HepG2 (cell line): ENCODE measurements around the gene AEN. TPM values are rescaled to one million over a fixed set of nuclear protein-coding genes. Genes with fewer than 3 reads are reported as not detected.
A peak's percentile ranks its signal among the peaks of the same experiment; 100 is the strongest.

ENCODE experiments used
- ATRX ChIP-seq: sonication (generic); formaldehyde crosslinking; IDR thresholded peaks from 2 replicates; pipeline ENCODE4 v1.4.0; 2020; ENCODE audit warnings: missing genetic modification reagents, borderline replicate concordance
- DPF2 ChIP-seq: sonication (generic); formaldehyde crosslinking; IDR thresholded peaks from 2 replicates; pipeline ENCODE4 v1.4.0; 2020; ENCODE audit warnings: mild to moderate bottlenecking, low read depth, missing genetic modification reagents, borderline replicate concordance
- FOXM1 ChIP-seq: sonication (generic); formaldehyde crosslinking; IDR thresholded peaks from 2 replicates; pipeline ENCODE4 v1.5.0; 2020; ENCODE audit warnings: missing genetic modification reagents
- KLF15 ChIP-seq: sonication (generic); formaldehyde crosslinking; IDR thresholded peaks from 2 replicates; pipeline ENCODE4 v1.8.1; 2023; ENCODE audit warnings: borderline replicate concordance, mild to moderate bottlenecking, inconsistent platforms, missing genetic modification reagents, mixed read lengths
- NFKB2 ChIP-seq: sonication (generic); formaldehyde crosslinking; IDR thresholded peaks from 2 replicates; pipeline ENCODE4 v1.4.0; 2020; ENCODE audit warnings: missing genetic modification reagents, borderline replicate concordance
- PAWR ChIP-seq: sonication (generic); formaldehyde crosslinking; IDR thresholded peaks from 2 replicates; pipeline ENCODE4 v1.4.0; 2020; ENCODE audit warnings: missing genetic modification reagents, mild to moderate bottlenecking, borderline replicate concordance
- RXRB ChIP-seq: IDR thresholded peaks from 2 replicates; pipeline ENCODE4 v1.6.1; 2016; ENCODE audit warnings: borderline replicate concordance, missing genetic modification reagents, missing compliant biosample characterization
- SIX4 ChIP-seq: sonication (generic); formaldehyde crosslinking; IDR thresholded peaks from 2 replicates; pipeline ENCODE4 v1.4.0; 2020; ENCODE audit warnings: missing genetic modification reagents
- SMARCC2 ChIP-seq: fragments of 450-650 bp; IDR thresholded peaks from 2 replicates; pipeline ENCODE4 v1.6.1; 2017; ENCODE audit warnings: antibody characterized with exemption, mild to moderate bottlenecking
- U2AF2 ChIP-seq: fragments of 200-400 bp; formaldehyde crosslinking; IDR thresholded peaks from 2 replicates; pipeline ENCODE4 v1.6.1; 2017; ENCODE audit warnings: low read depth, mild to moderate bottlenecking, low read length
- ZFP82 ChIP-seq: sonication (generic); formaldehyde crosslinking; IDR thresholded peaks from 2 replicates; pipeline ENCODE4 v1.5.1; 2020; ENCODE audit warnings: mild to moderate bottlenecking, missing genetic modification reagents, borderline replicate concordance
- ZZZ3 ChIP-seq: sonication (generic); formaldehyde crosslinking; IDR thresholded peaks from 2 replicates; pipeline ENCODE4 v1.4.0; 2020; ENCODE audit warnings: missing genetic modification reagents, mild to moderate bottlenecking, borderline replicate concordance
- polyA plus RNA-seq, 8 experiments: library from polyadenylated mRNA; depleted of rRNA in 3 of 8; stranded (reverse) in 7 of 8; unstranded in 1 of 8; fragments of >200 nt; fragmentation: Illumina TruSeq in 4 of 8; extraction: Trizol in 4 of 8; gene quantifications; 2 replicates each; pipeline versions ENCODE4 v1.2.1 to v1.2.3, GENCODE V29; 2011 to 2016; ENCODE audit warnings: low read depth in 4 of 8, missing spikeins in 1 of 8, mixed read lengths in 1 of 8; ENCODE audit not compliant: insufficient read depth in 1 of 8
- total RNA-seq, 5 experiments: library from RNA; depleted of rRNA; stranded (reverse); fragments of >200 nt; fragmentation: Illumina TruSeq; extraction: Trizol; gene quantifications; 2 replicates each; pipeline ENCODE4 v1.2.3, GENCODE V29; 2016; ENCODE audit warnings: low read depth in 1 of 5
- TF ChIP-seq, protein P1 (sequence below), 2 experiments: sonication (generic) in 1 of 2; formaldehyde crosslinking in 1 of 2; IDR thresholded peaks; 2 replicates each; pipeline versions ENCODE4 v1.6.1 to v1.9.0; 2014 to 2022; ENCODE audit warnings: antibody characterized with exemption in 1 of 2, borderline replicate concordance in 1 of 2, inconsistent platforms in 1 of 2, low read depth in 1 of 2, missing genetic modification reagents in 1 of 2
- TF ChIP-seq, protein P2 (sequence below): sonication (generic); formaldehyde crosslinking; IDR thresholded peaks from 2 replicates; pipeline ENCODE4 v1.8.1; 2022; ENCODE audit warnings: low read depth, mild to moderate bottlenecking, missing genetic modification reagents
- TF ChIP-seq, protein P3 (sequence below): IDR thresholded peaks from 2 replicates; pipeline ENCODE4 v1.6.1; 2016; ENCODE audit warnings: mild to moderate bottlenecking
- TF ChIP-seq, protein P4 (sequence below): sonication (generic); formaldehyde crosslinking; IDR thresholded peaks from 2 replicates; pipeline ENCODE4 v1.8.0; 2022; ENCODE audit warnings: missing genetic modification reagents, mild to moderate bottlenecking, borderline replicate concordance

Gene AEN
- total and polyA plus RNA-seq, 2 of the 13 experiments (the other 11 are each of a cell fraction or from before 2014, with no cell fraction given), result 51.3 to 118 TPM

DNA sequence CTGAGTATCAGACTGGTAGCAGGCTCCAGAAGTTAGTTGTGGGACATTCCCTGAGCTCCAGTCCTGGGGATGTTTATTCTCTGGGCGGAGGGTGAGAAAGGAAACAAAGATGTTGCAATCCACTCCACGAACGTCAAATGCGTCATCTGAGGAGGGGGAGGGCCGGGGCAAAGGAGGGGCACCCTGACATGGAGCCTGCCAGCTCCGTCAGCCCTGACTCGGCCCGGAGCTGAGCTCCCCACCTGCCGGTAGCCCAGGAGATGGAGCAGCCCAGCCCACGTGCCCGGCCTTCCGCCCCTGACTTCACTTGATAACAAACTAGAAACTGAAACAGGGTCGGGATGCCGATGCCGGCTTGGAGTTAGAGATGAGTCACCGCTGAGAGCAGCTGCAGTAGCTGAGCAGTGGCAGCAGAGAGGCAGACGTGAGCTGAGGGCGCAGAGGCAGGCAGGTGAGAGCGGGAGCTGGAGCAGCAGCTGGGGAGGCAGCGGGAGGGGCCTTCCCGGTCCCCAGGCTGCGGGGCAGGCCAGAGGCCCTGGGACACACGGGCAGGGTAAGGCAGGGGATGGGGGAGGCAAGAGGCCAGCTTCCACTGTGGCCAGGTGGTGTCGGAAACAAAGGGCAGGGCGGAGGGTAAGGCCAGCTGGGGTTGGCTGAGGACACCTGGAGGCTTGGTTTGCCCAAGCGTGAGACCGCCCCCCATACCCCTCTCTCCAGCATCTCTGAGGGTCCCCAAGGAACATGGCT lies 17.7 kb downstream of the AEN start, which contains the start of gene ISG20 (continued):
- TF ChIP-seq, protein P1, sequence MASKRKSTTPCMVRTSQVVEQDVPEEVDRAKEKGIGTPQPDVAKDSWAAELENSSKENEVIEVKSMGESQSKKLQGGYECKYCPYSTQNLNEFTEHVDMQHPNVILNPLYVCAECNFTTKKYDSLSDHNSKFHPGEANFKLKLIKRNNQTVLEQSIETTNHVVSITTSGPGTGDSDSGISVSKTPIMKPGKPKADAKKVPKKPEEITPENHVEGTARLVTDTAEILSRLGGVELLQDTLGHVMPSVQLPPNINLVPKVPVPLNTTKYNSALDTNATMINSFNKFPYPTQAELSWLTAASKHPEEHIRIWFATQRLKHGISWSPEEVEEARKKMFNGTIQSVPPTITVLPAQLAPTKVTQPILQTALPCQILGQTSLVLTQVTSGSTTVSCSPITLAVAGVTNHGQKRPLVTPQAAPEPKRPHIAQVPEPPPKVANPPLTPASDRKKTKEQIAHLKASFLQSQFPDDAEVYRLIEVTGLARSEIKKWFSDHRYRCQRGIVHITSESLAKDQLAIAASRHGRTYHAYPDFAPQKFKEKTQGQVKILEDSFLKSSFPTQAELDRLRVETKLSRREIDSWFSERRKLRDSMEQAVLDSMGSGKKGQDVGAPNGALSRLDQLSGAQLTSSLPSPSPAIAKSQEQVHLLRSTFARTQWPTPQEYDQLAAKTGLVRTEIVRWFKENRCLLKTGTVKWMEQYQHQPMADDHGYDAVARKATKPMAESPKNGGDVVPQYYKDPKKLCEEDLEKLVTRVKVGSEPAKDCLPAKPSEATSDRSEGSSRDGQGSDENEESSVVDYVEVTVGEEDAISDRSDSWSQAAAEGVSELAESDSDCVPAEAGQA (IDR thresholded peaks at IDR 0.05; ENCODE audit: low read depth), result 0 out of 2 replicates have a peak, but pooled peaks have one; percentile 8
- TF ChIP-seq, protein P1 (CRISPR knock-in tag; IDR thresholded peaks at IDR 0.05; ENCODE audit: borderline replicate concordance), result no peak
- peak; percentile 65; the same call in 1 of the 2 replicates for TF ChIP-seq RXRB (CRISPR knock-in tag)
- TF ChIP-seq U2AF2, result no peak
- TF ChIP-seq ZZZ3, result peak; percentile 28; the same call in 1 of the 2 replicates
- TF ChIP-seq, protein P2, sequence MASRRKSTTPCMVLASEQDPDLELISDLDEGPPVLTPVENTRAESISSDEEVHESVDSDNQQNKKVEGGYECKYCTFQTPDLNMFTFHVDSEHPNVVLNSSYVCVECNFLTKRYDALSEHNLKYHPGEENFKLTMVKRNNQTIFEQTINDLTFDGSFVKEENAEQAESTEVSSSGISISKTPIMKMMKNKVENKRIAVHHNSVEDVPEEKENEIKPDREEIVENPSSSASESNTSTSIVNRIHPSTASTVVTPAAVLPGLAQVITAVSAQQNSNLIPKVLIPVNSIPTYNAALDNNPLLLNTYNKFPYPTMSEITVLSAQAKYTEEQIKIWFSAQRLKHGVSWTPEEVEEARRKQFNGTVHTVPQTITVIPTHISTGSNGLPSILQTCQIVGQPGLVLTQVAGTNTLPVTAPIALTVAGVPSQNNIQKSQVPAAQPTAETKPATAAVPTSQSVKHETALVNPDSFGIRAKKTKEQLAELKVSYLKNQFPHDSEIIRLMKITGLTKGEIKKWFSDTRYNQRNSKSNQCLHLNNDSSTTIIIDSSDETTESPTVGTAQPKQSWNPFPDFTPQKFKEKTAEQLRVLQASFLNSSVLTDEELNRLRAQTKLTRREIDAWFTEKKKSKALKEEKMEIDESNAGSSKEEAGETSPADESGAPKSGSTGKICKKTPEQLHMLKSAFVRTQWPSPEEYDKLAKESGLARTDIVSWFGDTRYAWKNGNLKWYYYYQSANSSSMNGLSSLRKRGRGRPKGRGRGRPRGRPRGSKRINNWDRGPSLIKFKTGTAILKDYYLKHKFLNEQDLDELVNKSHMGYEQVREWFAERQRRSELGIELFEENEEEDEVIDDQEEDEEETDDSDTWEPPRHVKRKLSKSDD (CRISPR knock-in tag), result 0 out of 2 replicates have a peak, but pooled peaks have one; percentile 28
- no peak for TF ChIP-seq KLF15 (CRISPR knock-in tag)
- TF ChIP-seq, protein P3, sequence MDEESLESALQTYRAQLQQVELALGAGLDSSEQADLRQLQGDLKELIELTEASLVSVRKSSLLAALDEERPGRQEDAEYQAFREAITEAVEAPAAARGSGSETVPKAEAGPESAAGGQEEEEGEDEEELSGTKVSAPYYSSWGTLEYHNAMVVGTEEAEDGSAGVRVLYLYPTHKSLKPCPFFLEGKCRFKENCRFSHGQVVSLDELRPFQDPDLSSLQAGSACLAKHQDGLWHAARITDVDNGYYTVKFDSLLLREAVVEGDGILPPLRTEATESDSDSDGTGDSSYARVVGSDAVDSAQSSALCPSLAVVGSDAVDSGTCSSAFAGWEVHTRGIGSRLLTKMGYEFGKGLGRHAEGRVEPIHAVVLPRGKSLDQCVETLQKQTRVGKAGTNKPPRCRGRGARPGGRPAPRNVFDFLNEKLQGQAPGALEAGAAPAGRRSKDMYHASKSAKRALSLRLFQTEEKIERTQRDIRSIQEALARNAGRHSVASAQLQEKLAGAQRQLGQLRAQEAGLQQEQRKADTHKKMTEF (CRISPR knock-in tag), result peak; percentile 89; the same call in 1 of the 2 replicates
- no peak for TF ChIP-seq FOXM1 (CRISPR knock-in tag)
- TF ChIP-seq, protein P4, sequence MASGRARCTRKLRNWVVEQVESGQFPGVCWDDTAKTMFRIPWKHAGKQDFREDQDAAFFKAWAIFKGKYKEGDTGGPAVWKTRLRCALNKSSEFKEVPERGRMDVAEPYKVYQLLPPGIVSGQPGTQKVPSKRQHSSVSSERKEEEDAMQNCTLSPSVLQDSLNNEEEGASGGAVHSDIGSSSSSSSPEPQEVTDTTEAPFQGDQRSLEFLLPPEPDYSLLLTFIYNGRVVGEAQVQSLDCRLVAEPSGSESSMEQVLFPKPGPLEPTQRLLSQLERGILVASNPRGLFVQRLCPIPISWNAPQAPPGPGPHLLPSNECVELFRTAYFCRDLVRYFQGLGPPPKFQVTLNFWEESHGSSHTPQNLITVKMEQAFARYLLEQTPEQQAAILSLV (CRISPR knock-in tag), result 0 out of 2 replicates have a peak, but pooled peaks have one; percentile 54
- TF ChIP-seq DPF2 (CRISPR knock-in tag), result peak; percentile 9; the same call in 1 of the 2 replicates
- TF ChIP-seq SIX4 (CRISPR knock-in tag), result no peak
- no peak for TF ChIP-seq ATRX (CRISPR knock-in tag)
- TF ChIP-seq SMARCC2, result no peak
- TF ChIP-seq PAWR (CRISPR knock-in tag), result peak; percentile 54; the same call in 1 of the 2 replicates
- TF ChIP-seq NFKB2, result peak; percentile 53; the same call in 1 of the 2 replicates
- TF ChIP-seq ZFP82 (CRISPR knock-in tag), result no peak
